CD8-positive, alpha-beta memory T cell (primary cell): ENCODE measurements around the gene CDH24. TPM values are rescaled to one million over a fixed set of nuclear protein-coding genes. Genes with fewer than 3 reads are reported as not detected.

ENCODE experiments used
- CTCF ChIA-PET: fragments of 350-600 bp; sonication (Branson Sonifier 250); formaldehyde crosslinking; loops from one replicate; lab custom pipeline; 2021; ENCODE audit warnings: antibody characterized with exemption; lab: Charles Lee
- POLR2A ChIA-PET: fragments of 350-600 bp; sonication (Branson Sonifier 250); formaldehyde crosslinking; loops from one replicate; lab custom pipeline; 2021; ENCODE audit warnings: antibody characterized with exemption; lab: Charles Lee
- DNase-seq, 5 donors: peaks; one replicate each; pipeline versions ENCODE4 v3.0.0 to v3.0.0-alpha.2; 2020 to 2022; ENCODE audit warnings: mixed read lengths in 1 of 5
- H3K27ac ChIP-seq: one replicate; pipeline ENCODE4 v1.7.0; 2013; ENCODE audit warnings: low read depth, mild to moderate bottlenecking, low read length, moderate library complexity
- H3K27me3 ChIP-seq: 2 replicates; pipeline ENCODE4 v1.7.0; 2013; ENCODE audit warnings: low read length, mild to moderate bottlenecking; ENCODE audit not compliant: insufficient read depth, poor library complexity, severe bottlenecking
- H3K36me3 ChIP-seq: 2 replicates; pipeline ENCODE4 v1.7.0; 2013; ENCODE audit warnings: mild to moderate bottlenecking, low read length, moderate library complexity; ENCODE audit not compliant: insufficient read depth
- H3K4me1 ChIP-seq: 2 replicates; pipeline ENCODE4 v1.7.0; 2013; ENCODE audit warnings: mild to moderate bottlenecking, low read length, moderate library complexity; ENCODE audit not compliant: insufficient read depth
- H3K4me3 ChIP-seq: 2 replicates; pipeline ENCODE4 v1.7.0; 2013; ENCODE audit warnings: mild to moderate bottlenecking, low read length
- H3K9me3 ChIP-seq: 2 replicates; pipeline ENCODE4 v1.7.0; 2013; ENCODE audit warnings: mild to moderate bottlenecking, low read length
- H3K27ac Mint-ChIP-seq, 8 donors: one replicate each; pipeline ENCODE4 v1.8.0; 2020 to 2021; ENCODE audit warnings: mixed read lengths in 8 of 8, mild to moderate bottlenecking in 6 of 8, inconsistent platforms in 3 of 8, moderate library complexity in 3 of 8
- H3K27me3 Mint-ChIP-seq, 2 donors: one replicate each; pipeline ENCODE4 v1.8.0; 2020 to 2021; ENCODE audit warnings: mixed read lengths in 2 of 2, mild to moderate bottlenecking in 1 of 2, moderate library complexity in 1 of 2
- H3K36me3 Mint-ChIP-seq, 3 donors: one replicate each; pipeline ENCODE4 v1.8.0; 2020 to 2021; ENCODE audit warnings: mixed read lengths in 3 of 3, inconsistent platforms in 1 of 3, mild to moderate bottlenecking in 1 of 3
- H3K4me1 Mint-ChIP-seq, 3 donors: one replicate each; pipeline ENCODE4 v1.8.0; 2020 to 2021; ENCODE audit warnings: mixed read lengths in 3 of 3, inconsistent platforms in 1 of 3, mild to moderate bottlenecking in 1 of 3
- H3K4me3 Mint-ChIP-seq, 7 donors: one replicate each; pipeline ENCODE4 v1.8.0; 2020 to 2021; ENCODE audit warnings: mixed read lengths in 7 of 7, mild to moderate bottlenecking in 6 of 7, moderate library complexity in 4 of 7, inconsistent platforms in 2 of 7
- H3K9me3 Mint-ChIP-seq, 5 donors: one replicate each; pipeline ENCODE4 v1.8.0; 2020 to 2022; ENCODE audit warnings: mixed read lengths in 5 of 5, mild to moderate bottlenecking in 3 of 5, moderate library complexity in 2 of 5, inconsistent platforms in 1 of 5
- polyA plus RNA-seq: library from polyadenylated mRNA; unstranded; fragments of 300-500 nt; fragmentation: Illumina TruSeq; gene quantifications from one replicate; pipeline ENCODE4 v1.2.3, GENCODE V29; 2021
- total RNA-seq, 2 experiments: library from RNA; stranded (reverse); gene quantifications; one replicate each; pipeline ENCODE4 v1.2.3, GENCODE V29; 2021

Gene CDH24
- total and polyA plus RNA-seq, 3 experiments from 2014 or later: 0.36 to 0.88 (median 0.82) TPM

- no peaks in the 10 kb centered on the region for H3K27me3 ChIP-seq
- ChIA-PET POLR2A (interaction anchor here (0.8 to 1.3 kb wide), 5 partner anchors 10 to 65 kb away, joined by 3 to 9 read pairs (median 3); partner anchors contain the start of genes ACIN1 and C14orf119), CTCF (interaction anchor here (1.1 to 3.5 kb wide), 8 partner anchors 9 to 137 kb away, joined by 3 to 21 read pairs (median 4); partner anchors contain the start of genes ACIN1, AJUBA, C14orf119 and CDH24)
- no peak overlapping the region for H3K4me3 ChIP-seq
- H3K4me1 ChIP-seq: peaks cover 32% of the 10 kb centered on the region
- Mint-ChIP-seq H3K27ac (peak overlapping the region; percentile 75 to 97 (median 96)), H3K36me3 (peaks cover 3 to 79% (median 12%) of the 10 kb centered on the region in 3 donors), H3K27me3 (no peaks in the 10 kb centered on the region), H3K4me1 (peaks cover 36 to 45% (median 41%) of the 10 kb centered on the region in 3 donors), H3K4me3 (peak overlapping the region; percentile 83 to 96 (median 94)), H3K9me3 (no peaks in the 10 kb centered on the region)
- DNase-seq: no peak
- peaks cover 35% of the 10 kb centered on the region for H3K36me3 ChIP-seq
- peak overlapping the region; percentile 76 for H3K27ac ChIP-seq
- no peaks in the 10 kb centered on the region for H3K9me3 ChIP-seq
These were observed 14.7 kb upstream of the CDH24 start for GRCh38 chr14:23071921-23072539.

- peak overlapping the region; percentile 75 to 97 (median 96) for H3K27ac Mint-ChIP-seq
- H3K4me1 Mint-ChIP-seq: peaks cover 34 to 45% (median 41%) of the 10 kb centered on the region in 3 donors
- Histone ChIP-seq H3K27me3 (no peaks in the 10 kb centered on the region), H3K36me3 (peaks cover 34% of the 10 kb centered on the region), H3K4me1 (peaks cover 28% of the 10 kb centered on the region), H3K9me3 (no peaks in the 10 kb centered on the region), H3K4me3 (peak overlapping the region; percentile 94), H3K27ac (peak overlapping the region; percentile 76)
- DNase-seq: peak; percentile 62 to 82 (median 67)
- H3K9me3 Mint-ChIP-seq: no peaks in the 10 kb centered on the region
- CTCF ChIA-PET: interaction anchor here (1.1 to 3.5 kb wide), 8 partner anchors 10 to 137 kb away, joined by 3 to 21 read pairs (median 6); partner anchors contain the start of genes ACIN1, AJUBA, C14orf119 and CDH24
- peaks cover 3 to 79% (median 11%) of the 10 kb centered on the region in 3 donors for H3K36me3 Mint-ChIP-seq
- no peaks in the 10 kb centered on the region for H3K27me3 Mint-ChIP-seq
- H3K4me3 Mint-ChIP-seq: peak overlapping the region; percentile 83 to 96 (median 94)
- POLR2A ChIA-PET: interaction anchor here (0.8 to 1.3 kb wide), 5 partner anchors 9 to 64 kb away, joined by 3 to 9 read pairs (median 3); partner anchors contain the start of genes ACIN1 and C14orf119
These were observed 14.1 kb upstream of the CDH24 start for GRCh38 chr14:23071244-23071920.

- ChIA-PET POLR2A (interaction anchor here (0.7 to 1.1 kb wide), 3 partner anchors 22 to 25 kb away, joined by 3 to 9 read pairs (median 3); partner anchors contain the start of genes ACIN1 and C14orf119), CTCF (interaction anchor here (0.9 to 3.5 kb wide), 8 partner anchors 12 to 136 kb away, joined by 3 to 21 read pairs (median 6); partner anchors contain the start of genes ACIN1, AJUBA, C14orf119 and CDH24)
- no peaks in the 10 kb centered on the region for H3K27me3 ChIP-seq
- H3K27ac Mint-ChIP-seq: peak overlapping the region; percentile 75 to 97 (median 96)
- peaks cover 3 to 79% (median 9%) of the 10 kb centered on the region in 3 donors for H3K36me3 Mint-ChIP-seq
- no peaks in the 10 kb centered on the region for H3K9me3 Mint-ChIP-seq
- H3K27ac ChIP-seq: peak overlapping the region; percentile 76
- peaks cover 28% of the 10 kb centered on the region for H3K4me1 ChIP-seq
- peak overlapping the region; percentile 83 to 96 (median 94) for H3K4me3 Mint-ChIP-seq
- H3K36me3 ChIP-seq: peaks cover 35% of the 10 kb centered on the region
- peaks cover 37 to 50% (median 41%) of the 10 kb centered on the region in 3 donors for H3K4me1 Mint-ChIP-seq
- H3K27me3 Mint-ChIP-seq: no peaks in the 10 kb centered on the region
- H3K9me3 ChIP-seq: no peaks in the 10 kb centered on the region
- no peak for DNase-seq
- H3K4me3 ChIP-seq: peak overlapping the region; percentile 94
These were observed 13.2 kb upstream of the CDH24 start for GRCh38 chr14:23070262-23071129.

GRCh38 chr14:23069413-23069806, 12.1 kb upstream of the CDH24 start:
- no peak for DNase-seq
- H3K27me3 Mint-ChIP-seq: no peaks in the 10 kb centered on the region
- no peaks in the 10 kb centered on the region for H3K9me3 Mint-ChIP-seq
- no peak overlapping the region for H3K27ac ChIP-seq
- H3K4me3 ChIP-seq: no peak overlapping the region
- peak overlapping the region in 5 of 8 donors; percentile 49 to 89 (median 70) for H3K27ac Mint-ChIP-seq
- peaks cover 37 to 50% (median 41%) of the 10 kb centered on the region in 3 donors for H3K4me1 Mint-ChIP-seq
- no peaks in the 10 kb centered on the region for H3K9me3 ChIP-seq
- peaks cover 28% of the 10 kb centered on the region for H3K4me1 ChIP-seq
- CTCF ChIA-PET: interaction anchor here (0.7 to 21.2 kb wide), 31 partner anchors 9 to 506 kb away, joined by 3 to 732 read pairs (median 5); partner anchors contain the start of genes ACIN1, AJUBA, C14orf119 and CDH24
- POLR2A ChIA-PET: interaction anchor here (1.6 to 1.8 kb wide), 2 partner anchors 11 to 25 kb away, joined by 6 to 8 read pairs; partner anchors contain the start of genes ACIN1 and C14orf119
- no peak overlapping the region for H3K4me3 Mint-ChIP-seq
- H3K27me3 ChIP-seq: no peaks in the 10 kb centered on the region
- peaks cover 0 to 77% (median 5%) of the 10 kb centered on the region in 3 donors for H3K36me3 Mint-ChIP-seq
- H3K36me3 ChIP-seq: peaks cover 31% of the 10 kb centered on the region

GRCh38 chr14:23068789-23069412, 11.6 kb upstream of the CDH24 start:
- H3K4me3 Mint-ChIP-seq: peak overlapping the region in 6 of 7 donors; percentile 10 to 72 (median 48)
- no peaks in the 10 kb centered on the region for H3K27me3 Mint-ChIP-seq
- Histone ChIP-seq H3K27ac (no peak overlapping the region), H3K9me3 (no peaks in the 10 kb centered on the region), H3K27me3 (no peaks in the 10 kb centered on the region), H3K4me3 (no peak overlapping the region), H3K4me1 (peaks cover 28% of the 10 kb centered on the region), H3K36me3 (peaks cover 36% of the 10 kb centered on the region)
- H3K27ac Mint-ChIP-seq: peak overlapping the region; percentile 4 to 96 (median 72)
- DNase-seq: peak; percentile 49 to 79 (median 72)
- ChIA-PET CTCF (interaction anchor here (0.6 to 21.2 kb wide), 42 partner anchors 9 to 505 kb away, joined by 3 to 732 read pairs (median 4); partner anchors contain the start of genes ACIN1, AJUBA, C14orf119 and CDH24), POLR2A (interaction anchor here (1.6 to 1.8 kb wide), 2 partner anchors 10 to 26 kb away, joined by 6 to 8 read pairs; partner anchors contain the start of genes ACIN1 and C14orf119)
- peaks cover 0 to 78% (median 7%) of the 10 kb centered on the region in 3 donors for H3K36me3 Mint-ChIP-seq
- no peaks in the 10 kb centered on the region for H3K9me3 Mint-ChIP-seq
- H3K4me1 Mint-ChIP-seq: peaks cover 37 to 50% (median 41%) of the 10 kb centered on the region in 3 donors

- POLR2A ChIA-PET: interaction anchor here (1.6 to 1.8 kb wide), 2 partner anchors 9 to 27 kb away, joined by 6 to 8 read pairs; partner anchors contain the start of genes ACIN1 and C14orf119
These were observed 10.8 kb upstream of the CDH24 start for GRCh38 chr14:23067847-23068788.

More at GRCh38 chr14:23067847-23068788, 10.8 kb upstream of the CDH24 start:
- peaks cover 28% of the 10 kb centered on the region for H3K4me1 ChIP-seq
- DNase-seq: no peak
- H3K9me3 Mint-ChIP-seq: no peaks in the 10 kb centered on the region
- peaks cover 44% of the 10 kb centered on the region for H3K36me3 ChIP-seq
- peaks cover 37 to 50% (median 41%) of the 10 kb centered on the region in 3 donors for H3K4me1 Mint-ChIP-seq
- H3K27me3 ChIP-seq: no peaks in the 10 kb centered on the region
- CTCF ChIA-PET: interaction anchor here (0.6 to 21.2 kb wide), 41 partner anchors 10 to 504 kb away, joined by 3 to 732 read pairs (median 4); partner anchors contain the start of genes ACIN1, AJUBA, C14orf119 and CDH24
- peaks cover 3 to 80% (median 10%) of the 10 kb centered on the region in 3 donors for H3K36me3 Mint-ChIP-seq
- H3K4me3 ChIP-seq: no peak overlapping the region
- H3K27ac ChIP-seq: no peak overlapping the region
- H3K27ac Mint-ChIP-seq: peak overlapping the region in 5 of 8 donors; percentile 60 to 96 (median 73)
- no peaks in the 10 kb centered on the region for H3K27me3 Mint-ChIP-seq
- no peaks in the 10 kb centered on the region for H3K9me3 ChIP-seq
- H3K4me3 Mint-ChIP-seq: no peak overlapping the region
